H1 (cell line): ENCODE measurements around the gene COX5B. TPM values are rescaled to one million over a fixed set of nuclear protein-coding genes. Genes with fewer than 3 reads are reported as not detected.

Experiments used
- CEBPB ChIP-seq: IDR thresholded peaks from 2 replicates; pipeline ENCODE4 v1.6.1; 2012; ENCODE audit warnings: low read depth, low read length
- CHD2 ChIP-seq: IDR thresholded peaks from 2 replicates; pipeline ENCODE4 v1.6.1; 2012; ENCODE audit warnings: low read length, improper control_type of control experiment
- JUND ChIP-seq: IDR thresholded peaks from 2 replicates; pipeline ENCODE4 v1.6.1; 2011; ENCODE audit warnings: mild to moderate bottlenecking, improper control_type of control experiment, low read length
- KDM1A ChIP-seq: fragments of 200-600, 300-600 bp; sonication (generic); IDR thresholded peaks from 2 replicates; pipeline ENCODE4 v1.7.1; 2016; ENCODE audit warnings: mild to moderate bottlenecking, low read length, borderline replicate concordance
- polyA plus RNA-seq, 7 experiments: library from polyadenylated mRNA; depleted of rRNA in 3 of 7; stranded (reverse) in 5 of 7; unstranded in 2 of 7; fragments of >200 nt in 5 of 7; fragments of 200-250 nt in 2 of 7; gene quantifications; 1 replicate in 5 of 7; 2 replicates in 1 of 7; 4 replicates in 1 of 7; pipeline versions ENCODE4 v1.2.1 to v1.2.3, GENCODE V29; 2011 to 2013; ENCODE audit warnings: missing spikeins in 2 of 7, mixed read lengths in 2 of 7
- total RNA-seq: library from RNA; stranded (reverse); fragmentation: NEBNext Ultra II Directional; extraction: Animal tissue kit (Norgen Biotek cat#: 25700); gene quantifications from 2 replicates; pipeline ENCODE4 v1.2.1, GENCODE V29; 2021
- TF ChIP-seq, protein P1 (sequence below): fragments of 300-600 bp; sonication (generic); IDR thresholded peaks from 2 replicates; pipeline ENCODE4 v1.7.1; 2012; ENCODE audit warnings: low read length, moderate library complexity, mild to moderate bottlenecking, inconsistent platforms; ENCODE audit not compliant: insufficient replicate concordance
- TF ChIP-seq, protein P2 (sequence below): IDR thresholded peaks from 2 replicates; pipeline ENCODE4 v1.6.1; 2011; ENCODE audit warnings: low read depth, mild to moderate bottlenecking, low read length; ENCODE audit not compliant: insufficient read depth

COX5B gene
- total and polyA plus RNA-seq, 2 of the 8 experiments (the other 6 are each of a cell fraction or from before 2014, with no cell fraction given): 233 to 468 TPM

DNA sequence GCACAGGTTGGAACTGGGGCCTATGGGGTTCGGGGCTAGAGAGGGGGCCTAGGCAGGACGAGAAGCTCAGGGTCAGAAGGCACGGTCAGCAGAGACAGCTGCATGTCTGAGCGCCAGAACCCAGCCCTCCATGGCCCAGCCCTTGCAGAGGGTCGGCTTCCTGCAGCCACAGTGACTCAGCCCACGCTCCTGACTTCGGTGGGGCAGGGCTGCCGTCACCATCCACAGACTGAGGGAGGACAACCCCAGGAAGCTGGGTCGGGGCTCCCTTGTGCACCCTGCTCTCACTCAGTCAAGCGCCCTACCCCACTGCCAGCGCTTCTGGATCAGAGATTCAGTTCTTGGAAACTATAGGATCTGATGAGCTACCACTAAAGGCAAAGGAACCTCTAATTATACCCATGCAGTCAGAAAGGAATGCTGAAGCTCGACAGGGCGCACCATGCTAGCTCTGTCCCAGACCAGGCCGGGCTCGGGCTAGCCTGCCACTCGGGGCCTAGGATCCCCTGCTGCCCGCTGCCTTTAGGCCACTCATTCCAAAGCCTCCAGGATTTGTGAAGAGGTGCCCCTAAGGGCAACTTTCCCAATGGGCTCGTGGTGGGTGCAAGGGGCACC, 15.0 kb downstream of the COX5B start (continued):
- TF ChIP-seq, protein P1, sequence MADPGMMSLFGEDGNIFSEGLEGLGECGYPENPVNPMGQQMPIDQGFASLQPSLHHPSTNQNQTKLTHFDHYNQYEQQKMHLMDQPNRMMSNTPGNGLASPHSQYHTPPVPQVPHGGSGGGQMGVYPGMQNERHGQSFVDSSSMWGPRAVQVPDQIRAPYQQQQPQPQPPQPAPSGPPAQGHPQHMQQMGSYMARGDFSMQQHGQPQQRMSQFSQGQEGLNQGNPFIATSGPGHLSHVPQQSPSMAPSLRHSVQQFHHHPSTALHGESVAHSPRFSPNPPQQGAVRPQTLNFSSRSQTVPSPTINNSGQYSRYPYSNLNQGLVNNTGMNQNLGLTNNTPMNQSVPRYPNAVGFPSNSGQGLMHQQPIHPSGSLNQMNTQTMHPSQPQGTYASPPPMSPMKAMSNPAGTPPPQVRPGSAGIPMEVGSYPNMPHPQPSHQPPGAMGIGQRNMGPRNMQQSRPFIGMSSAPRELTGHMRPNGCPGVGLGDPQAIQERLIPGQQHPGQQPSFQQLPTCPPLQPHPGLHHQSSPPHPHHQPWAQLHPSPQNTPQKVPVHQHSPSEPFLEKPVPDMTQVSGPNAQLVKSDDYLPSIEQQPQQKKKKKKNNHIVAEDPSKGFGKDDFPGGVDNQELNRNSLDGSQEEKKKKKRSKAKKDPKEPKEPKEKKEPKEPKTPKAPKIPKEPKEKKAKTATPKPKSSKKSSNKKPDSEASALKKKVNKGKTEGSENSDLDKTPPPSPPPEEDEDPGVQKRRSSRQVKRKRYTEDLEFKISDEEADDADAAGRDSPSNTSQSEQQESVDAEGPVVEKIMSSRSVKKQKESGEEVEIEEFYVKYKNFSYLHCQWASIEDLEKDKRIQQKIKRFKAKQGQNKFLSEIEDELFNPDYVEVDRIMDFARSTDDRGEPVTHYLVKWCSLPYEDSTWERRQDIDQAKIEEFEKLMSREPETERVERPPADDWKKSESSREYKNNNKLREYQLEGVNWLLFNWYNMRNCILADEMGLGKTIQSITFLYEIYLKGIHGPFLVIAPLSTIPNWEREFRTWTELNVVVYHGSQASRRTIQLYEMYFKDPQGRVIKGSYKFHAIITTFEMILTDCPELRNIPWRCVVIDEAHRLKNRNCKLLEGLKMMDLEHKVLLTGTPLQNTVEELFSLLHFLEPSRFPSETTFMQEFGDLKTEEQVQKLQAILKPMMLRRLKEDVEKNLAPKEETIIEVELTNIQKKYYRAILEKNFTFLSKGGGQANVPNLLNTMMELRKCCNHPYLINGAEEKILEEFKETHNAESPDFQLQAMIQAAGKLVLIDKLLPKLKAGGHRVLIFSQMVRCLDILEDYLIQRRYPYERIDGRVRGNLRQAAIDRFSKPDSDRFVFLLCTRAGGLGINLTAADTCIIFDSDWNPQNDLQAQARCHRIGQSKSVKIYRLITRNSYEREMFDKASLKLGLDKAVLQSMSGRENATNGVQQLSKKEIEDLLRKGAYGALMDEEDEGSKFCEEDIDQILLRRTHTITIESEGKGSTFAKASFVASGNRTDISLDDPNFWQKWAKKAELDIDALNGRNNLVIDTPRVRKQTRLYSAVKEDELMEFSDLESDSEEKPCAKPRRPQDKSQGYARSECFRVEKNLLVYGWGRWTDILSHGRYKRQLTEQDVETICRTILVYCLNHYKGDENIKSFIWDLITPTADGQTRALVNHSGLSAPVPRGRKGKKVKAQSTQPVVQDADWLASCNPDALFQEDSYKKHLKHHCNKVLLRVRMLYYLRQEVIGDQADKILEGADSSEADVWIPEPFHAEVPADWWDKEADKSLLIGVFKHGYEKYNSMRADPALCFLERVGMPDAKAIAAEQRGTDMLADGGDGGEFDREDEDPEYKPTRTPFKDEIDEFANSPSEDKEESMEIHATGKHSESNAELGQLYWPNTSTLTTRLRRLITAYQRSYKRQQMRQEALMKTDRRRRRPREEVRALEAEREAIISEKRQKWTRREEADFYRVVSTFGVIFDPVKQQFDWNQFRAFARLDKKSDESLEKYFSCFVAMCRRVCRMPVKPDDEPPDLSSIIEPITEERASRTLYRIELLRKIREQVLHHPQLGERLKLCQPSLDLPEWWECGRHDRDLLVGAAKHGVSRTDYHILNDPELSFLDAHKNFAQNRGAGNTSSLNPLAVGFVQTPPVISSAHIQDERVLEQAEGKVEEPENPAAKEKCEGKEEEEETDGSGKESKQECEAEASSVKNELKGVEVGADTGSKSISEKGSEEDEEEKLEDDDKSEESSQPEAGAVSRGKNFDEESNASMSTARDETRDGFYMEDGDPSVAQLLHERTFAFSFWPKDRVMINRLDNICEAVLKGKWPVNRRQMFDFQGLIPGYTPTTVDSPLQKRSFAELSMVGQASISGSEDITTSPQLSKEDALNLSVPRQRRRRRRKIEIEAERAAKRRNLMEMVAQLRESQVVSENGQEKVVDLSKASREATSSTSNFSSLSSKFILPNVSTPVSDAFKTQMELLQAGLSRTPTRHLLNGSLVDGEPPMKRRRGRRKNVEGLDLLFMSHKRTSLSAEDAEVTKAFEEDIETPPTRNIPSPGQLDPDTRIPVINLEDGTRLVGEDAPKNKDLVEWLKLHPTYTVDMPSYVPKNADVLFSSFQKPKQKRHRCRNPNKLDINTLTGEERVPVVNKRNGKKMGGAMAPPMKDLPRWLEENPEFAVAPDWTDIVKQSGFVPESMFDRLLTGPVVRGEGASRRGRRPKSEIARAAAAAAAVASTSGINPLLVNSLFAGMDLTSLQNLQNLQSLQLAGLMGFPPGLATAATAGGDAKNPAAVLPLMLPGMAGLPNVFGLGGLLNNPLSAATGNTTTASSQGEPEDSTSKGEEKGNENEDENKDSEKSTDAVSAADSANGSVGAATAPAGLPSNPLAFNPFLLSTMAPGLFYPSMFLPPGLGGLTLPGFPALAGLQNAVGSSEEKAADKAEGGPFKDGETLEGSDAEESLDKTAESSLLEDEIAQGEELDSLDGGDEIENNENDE: no peak
- TF ChIP-seq KDM1A (no peak), CEBPB (no peak), JUND (no peak), CHD2 (no peak)
- TF ChIP-seq, protein P2, sequence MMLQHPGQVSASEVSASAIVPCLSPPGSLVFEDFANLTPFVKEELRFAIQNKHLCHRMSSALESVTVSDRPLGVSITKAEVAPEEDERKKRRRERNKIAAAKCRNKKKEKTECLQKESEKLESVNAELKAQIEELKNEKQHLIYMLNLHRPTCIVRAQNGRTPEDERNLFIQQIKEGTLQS: no peak
- TF ChIP-seq, all 59 proteins: peak for 0
